GM21360 (cell line): ENCODE results near the gene TDG.

ENCODE experiments used
- ATAC-seq: cut with Tn5 transposase; IDR thresholded peaks from one replicate; pipeline ENCODE4 v1.9.1; 2021; ENCODE audit warnings: mild to moderate bottlenecking, moderate library complexity; ENCODE audit not compliant: unreplicated experiment

Gene TDG

GRCh38 chr12:103958621-103959020 is 7.1 kb upstream of the TDG start:
- no peak for ATAC-seq

GRCh38 chr12:103960616-103961227 is 5.0 kb upstream of the TDG start:
- ATAC-seq, result no peak

GRCh38 chr12:103962493-103962892 is 3.2 kb upstream of the TDG start:
- no peak for ATAC-seq

GRCh38 chr12:103964805-103965204 is 867 bp upstream of the TDG start:
- ATAC-seq, result no peak

- ATAC-seq, result no peak
Observed at GRCh38 chr12:103965255-103965589, 450 bp upstream of the TDG start.

GRCh38 chr12:103966736-103967135 is 1.1 kb downstream of the TDG start:
- ATAC-seq, result no peak

- ATAC-seq, result no peak
Observed at GRCh38 chr12:103969391-103969790, 3.7 kb downstream of the TDG start.

GRCh38 chr12:103973909-103974308 is 8.2 kb downstream of the TDG start:
- no peak for ATAC-seq

- ATAC-seq, result no peak
Observed at GRCh38 chr12:103975368-103975767, 9.7 kb downstream of the TDG start.

- ATAC-seq, result no peak
Observed at GRCh38 chr12:103978384-103978982, 12.8 kb downstream of the TDG start.

GRCh38 chr12:103986829-103987228 is 21.2 kb downstream of the TDG start:
- no peak for ATAC-seq

- no peak for ATAC-seq
Observed at GRCh38 chr12:103994235-103994634, 28.6 kb downstream of the TDG start.

- no peak for ATAC-seq
Observed at GRCh38 chr12:103996595-103996994, 30.9 kb downstream of the TDG start.

- no peak for ATAC-seq
Observed at GRCh38 chr12:103997286-103997900, 31.7 kb downstream of the TDG start.

GRCh38 chr12:103998976-103999375 is 33.3 kb downstream of the TDG start:
- no peak for ATAC-seq

- ATAC-seq, result no peak
Observed at GRCh38 chr12:104000807-104001434, 35.2 kb downstream of the TDG start.

- ATAC-seq, result no peak
Observed at GRCh38 chr12:104002686-104003085, 37.0 kb downstream of the TDG start.

GRCh38 chr12:104003596-104003995 is 37.9 kb downstream of the TDG start:
- ATAC-seq, result no peak

GRCh38 chr12:104006929-104007328 is 41.3 kb downstream of the TDG start:
- no peak for ATAC-seq

GRCh38 chr12:104010121-104010520 is 44.4 kb downstream of the TDG start:
- no peak for ATAC-seq

GRCh38 chr12:104010606-104011169 is 45.0 kb downstream of the TDG start:
- ATAC-seq, result no peak

- ATAC-seq, result no peak
Observed at GRCh38 chr12:104011253-104011652, 45.6 kb downstream of the TDG start.
